Measurements from ENCODE around the gene ELP6.

The ELP6 gene

GRCh38 chr3:47540281-47540680 is 26.8 kb upstream of the ELP6 start:
- H3K79me2 ChIP-seq (ENCODE audit: control insufficient read depth, low read length): no peaks in the 10 kb centered on the region
- no peaks in the 10 kb centered on the region for H3K9me3 ChIP-seq (ENCODE audit: control insufficient read depth, insufficient read depth, low read length)
- no peaks in the 10 kb centered on the region for H3K36me3 ChIP-seq (ENCODE audit: control insufficient read depth, low read length)
- no peaks in the 10 kb centered on the region for H4K20me1 ChIP-seq (ENCODE audit: control insufficient read depth, insufficient read depth, low read depth, low read length)
- H3K27me3 ChIP-seq (ENCODE audit: control insufficient read depth, low read length): peaks cover 13% of the 10 kb centered on the region
- H3F3A ChIP-seq (ENCODE audit: control insufficient read depth, insufficient read depth): no peaks in the 10 kb centered on the region
- H3K4me1 ChIP-seq (ENCODE audit: control insufficient read depth, low read length): no peaks in the 10 kb centered on the region
- H3K9me2 ChIP-seq (replicated peaks; ENCODE audit: control insufficient read depth, low read length): no peaks in the 10 kb centered on the region
- TF ChIP-seq CTCF (IDR thresholded peaks at IDR 0.05; ENCODE audit: low read depth, low read length, poor library complexity, severe bottlenecking): no peak
- TF ChIP-seq EZH2phosphoT487 (IDR thresholded peaks at IDR 0.05; ENCODE audit: borderline replicate concordance, low read length): no peak
- H3K4me3 ChIP-seq (ENCODE audit: low read length): no peak overlapping the region
- no peak overlapping the region for H3K27ac ChIP-seq (ENCODE audit: low read depth, low read length)
- H3K4me2 ChIP-seq (ENCODE audit: low read length): no peak overlapping the region

- no peak overlapping the region for H3K27ac ChIP-seq (ENCODE audit: low read depth, low read length)
- no peaks in the 10 kb centered on the region for H3K9me3 ChIP-seq (ENCODE audit: control insufficient read depth, insufficient read depth, low read length)
- H4K20me1 ChIP-seq (ENCODE audit: control insufficient read depth, insufficient read depth, low read depth, low read length): no peaks in the 10 kb centered on the region
- no peaks in the 10 kb centered on the region for H3F3A ChIP-seq (ENCODE audit: control insufficient read depth, insufficient read depth)
- TF ChIP-seq CTCF (IDR thresholded peaks at IDR 0.05; ENCODE audit: low read depth, low read length, poor library complexity, severe bottlenecking) (no peak), EZH2phosphoT487 (IDR thresholded peaks at IDR 0.05; ENCODE audit: borderline replicate concordance, low read length) (no peak)
- no peaks in the 10 kb centered on the region for H3K36me3 ChIP-seq (ENCODE audit: control insufficient read depth, low read length)
- no peak overlapping the region for H3K4me3 ChIP-seq (ENCODE audit: low read length)
- no peaks in the 10 kb centered on the region for H3K4me1 ChIP-seq (ENCODE audit: control insufficient read depth, low read length)
- H3K4me2 ChIP-seq (ENCODE audit: low read length): no peak overlapping the region
- no peaks in the 10 kb centered on the region for H3K79me2 ChIP-seq (ENCODE audit: control insufficient read depth, low read length)
- peaks cover 13% of the 10 kb centered on the region for H3K27me3 ChIP-seq (ENCODE audit: control insufficient read depth, low read length)
- no peaks in the 10 kb centered on the region for H3K9me2 ChIP-seq (replicated peaks; ENCODE audit: control insufficient read depth, low read length)
Observed at GRCh38 chr3:47536967-47537366, 23.5 kb upstream of the ELP6 start.

- Histone ChIP-seq H3K27me3 (ENCODE audit: control insufficient read depth, low read length) (peaks cover 9% of the 10 kb centered on the region), H3K79me2 (ENCODE audit: control insufficient read depth, low read length) (no peaks in the 10 kb centered on the region), H4K20me1 (ENCODE audit: control insufficient read depth, insufficient read depth, low read depth, low read length) (no peaks in the 10 kb centered on the region), H3K9me3 (ENCODE audit: control insufficient read depth, insufficient read depth, low read length) (no peaks in the 10 kb centered on the region), H3K4me2 (ENCODE audit: low read length) (no peak overlapping the region), H3F3A (ENCODE audit: control insufficient read depth, insufficient read depth) (no peaks in the 10 kb centered on the region), H3K9me2 (replicated peaks; ENCODE audit: control insufficient read depth, low read length) (no peaks in the 10 kb centered on the region), H3K27ac (ENCODE audit: low read depth, low read length) (no peak overlapping the region), H3K4me1 (ENCODE audit: control insufficient read depth, low read length) (no peaks in the 10 kb centered on the region), H3K36me3 (ENCODE audit: control insufficient read depth, low read length) (no peaks in the 10 kb centered on the region), H3K4me3 (ENCODE audit: low read length) (no peak overlapping the region)
- TF ChIP-seq CTCF (IDR thresholded peaks at IDR 0.05; ENCODE audit: low read depth, low read length, poor library complexity, severe bottlenecking) (no peak), EZH2phosphoT487 (IDR thresholded peaks at IDR 0.05; ENCODE audit: borderline replicate concordance, low read length) (no peak)
Observed at GRCh38 chr3:47536221-47536891, 22.8 kb upstream of the ELP6 start.
